ENCODE results near the gene CABP4.

The CABP4 gene

DNA sequence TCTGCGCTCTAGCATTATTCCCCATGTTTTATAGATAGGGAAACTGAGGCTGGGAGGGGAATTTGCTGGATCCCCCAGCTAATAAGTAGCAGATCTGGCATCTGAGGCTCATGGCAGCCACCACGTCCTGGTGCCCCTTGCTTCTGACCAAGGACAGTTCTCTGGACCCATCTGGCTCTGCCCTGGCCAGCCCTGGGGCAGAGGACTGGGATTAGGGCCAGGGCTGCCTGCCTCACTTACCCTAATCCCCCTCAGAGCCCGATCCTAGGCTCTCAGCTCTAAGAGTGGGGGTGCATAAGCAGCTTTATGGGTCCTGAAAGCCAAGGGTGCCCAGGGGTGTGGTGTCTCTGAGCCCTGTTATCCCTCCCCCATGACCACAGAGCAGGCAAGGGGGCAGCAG is at the start of gene CABP4:
Gene CABP4, plus strand, starts transcription at position 301 of the 400 bp plus-strand sequence. Its CDS starts 70 bp downstream, at position 371.
- no peak within 1 kb of the TSS for H3K4me3 ChIP-seq (replicated peaks in 1 of 2; ENCODE audit: low read depth in 2 of 2, low read length in 2 of 2)
- TF ChIP-seq, protein P1, sequence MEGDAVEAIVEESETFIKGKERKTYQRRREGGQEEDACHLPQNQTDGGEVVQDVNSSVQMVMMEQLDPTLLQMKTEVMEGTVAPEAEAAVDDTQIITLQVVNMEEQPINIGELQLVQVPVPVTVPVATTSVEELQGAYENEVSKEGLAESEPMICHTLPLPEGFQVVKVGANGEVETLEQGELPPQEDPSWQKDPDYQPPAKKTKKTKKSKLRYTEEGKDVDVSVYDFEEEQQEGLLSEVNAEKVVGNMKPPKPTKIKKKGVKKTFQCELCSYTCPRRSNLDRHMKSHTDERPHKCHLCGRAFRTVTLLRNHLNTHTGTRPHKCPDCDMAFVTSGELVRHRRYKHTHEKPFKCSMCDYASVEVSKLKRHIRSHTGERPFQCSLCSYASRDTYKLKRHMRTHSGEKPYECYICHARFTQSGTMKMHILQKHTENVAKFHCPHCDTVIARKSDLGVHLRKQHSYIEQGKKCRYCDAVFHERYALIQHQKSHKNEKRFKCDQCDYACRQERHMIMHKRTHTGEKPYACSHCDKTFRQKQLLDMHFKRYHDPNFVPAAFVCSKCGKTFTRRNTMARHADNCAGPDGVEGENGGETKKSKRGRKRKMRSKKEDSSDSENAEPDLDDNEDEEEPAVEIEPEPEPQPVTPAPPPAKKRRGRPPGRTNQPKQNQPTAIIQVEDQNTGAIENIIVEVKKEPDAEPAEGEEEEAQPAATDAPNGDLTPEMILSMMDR (IDR thresholded peaks at IDR 0.05; ENCODE audit: low read depth, low read length), result no peak
- no peak for DNase-seq (ENCODE audit: low read depth in 2 of 2)

DNA sequence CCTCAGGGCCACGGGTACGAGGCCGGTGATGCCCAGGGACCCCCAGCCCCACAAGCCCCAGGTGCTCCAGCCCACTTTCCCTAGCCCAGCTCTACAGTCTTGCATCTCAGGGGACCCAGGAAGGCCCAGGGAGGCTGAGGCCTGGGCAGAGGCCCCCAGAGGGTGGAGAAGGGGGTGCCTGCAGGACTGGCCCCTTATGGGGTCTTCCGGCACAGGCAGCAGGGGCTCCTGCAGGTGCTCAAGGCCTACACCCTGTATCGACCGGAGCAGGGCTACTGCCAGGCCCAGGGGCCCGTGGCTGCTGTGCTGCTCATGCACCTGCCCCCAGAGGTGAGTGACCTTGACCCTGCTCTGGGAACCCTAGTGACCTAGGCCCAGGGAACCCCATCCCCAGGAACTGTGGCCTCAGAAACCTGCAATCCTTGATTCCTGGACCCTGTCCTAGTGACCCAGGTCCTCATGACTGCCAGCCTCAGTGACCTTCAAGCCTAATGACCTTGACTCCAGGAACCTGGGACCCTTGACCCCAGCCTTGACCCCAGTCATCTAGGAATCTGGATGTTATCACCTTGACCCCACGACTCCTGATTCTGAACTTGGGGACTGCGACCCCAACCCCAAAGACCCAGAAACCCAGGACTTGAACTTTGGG is 49.3 kb upstream of the CABP4 start:
- no peak overlapping the region for H3K4me3 ChIP-seq (replicated peaks in 1 of 2; ENCODE audit: low read depth in 2 of 2, low read length in 2 of 2)
- TF ChIP-seq, protein P1 (IDR thresholded peaks at IDR 0.05; ENCODE audit: low read depth, low read length), result no peak
- no peak for DNase-seq (ENCODE audit: low read depth in 2 of 2)

DNA sequence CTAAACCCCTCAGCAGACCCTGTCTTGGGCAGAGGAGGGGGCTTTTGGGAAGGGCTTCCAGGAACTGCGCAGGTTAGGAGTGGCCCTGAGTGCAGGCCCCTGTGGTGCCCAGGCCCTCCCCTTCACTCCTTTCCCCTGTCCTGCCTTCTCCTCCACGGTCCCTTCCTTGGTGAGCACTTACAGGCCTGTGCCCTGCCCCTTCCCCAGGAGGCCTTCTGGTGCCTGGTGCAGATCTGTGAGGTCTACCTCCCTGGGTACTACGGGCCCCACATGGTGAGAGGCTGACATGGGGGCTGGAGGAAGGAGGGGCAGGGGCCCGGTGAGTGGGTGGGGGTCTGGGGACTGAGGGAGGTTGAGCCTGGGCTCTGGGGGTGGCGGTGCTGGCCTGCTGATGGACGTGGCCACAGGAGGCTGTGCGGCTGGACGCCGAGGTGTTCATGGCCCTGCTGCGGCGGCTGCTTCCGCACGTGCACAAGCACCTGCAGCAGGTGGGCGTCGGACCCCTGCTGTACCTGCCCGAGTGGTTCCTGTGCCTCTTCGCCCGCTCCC is 48.7 kb upstream of the CABP4 start:
- TF ChIP-seq, protein P1 (IDR thresholded peaks at IDR 0.05; ENCODE audit: low read depth, low read length), result no peak
- H3K4me3 ChIP-seq (replicated peaks in 1 of 2; ENCODE audit: low read depth in 2 of 2, low read length in 2 of 2), result no peak overlapping the region
- no peak for DNase-seq (ENCODE audit: low read depth in 2 of 2)

DNA sequence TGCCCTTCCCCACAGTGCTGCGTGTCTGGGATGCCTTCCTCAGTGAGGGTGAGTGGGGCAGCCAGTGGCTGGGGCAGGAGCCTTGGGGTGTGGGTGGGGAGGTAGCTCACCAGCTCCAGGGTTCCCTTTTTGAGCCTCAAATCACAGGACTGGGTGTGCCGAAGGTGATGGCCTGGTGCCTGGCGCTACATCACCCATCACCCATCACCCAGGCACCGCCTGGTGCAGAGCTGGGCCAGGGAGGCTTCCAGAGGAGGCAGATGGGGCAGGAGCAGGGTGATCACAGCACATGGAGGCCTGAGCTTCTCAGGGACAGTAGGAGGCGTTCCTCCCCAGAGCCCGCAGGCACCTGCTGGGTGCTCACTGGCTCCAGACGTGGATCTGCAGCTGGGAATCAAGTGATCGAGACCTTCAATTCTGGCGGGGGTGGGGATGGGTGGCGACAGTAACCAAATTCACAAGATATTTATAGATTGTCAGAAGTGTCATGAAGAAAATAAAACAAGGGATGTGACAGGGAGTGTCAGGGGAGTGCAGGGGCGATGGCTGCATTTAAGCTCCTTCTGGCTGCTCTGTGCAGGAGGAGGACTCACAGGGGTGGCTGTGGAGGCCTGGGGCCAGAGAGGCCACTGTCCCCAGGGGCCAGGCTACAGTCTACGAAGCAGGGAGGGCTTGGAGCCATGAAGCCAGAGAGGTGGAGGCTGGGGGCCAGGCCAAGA is 48.0 kb upstream of the CABP4 start:
- H3K4me3 ChIP-seq (replicated peaks in 1 of 2; ENCODE audit: low read depth in 2 of 2, low read length in 2 of 2), result no peak overlapping the region
- no peak for DNase-seq (ENCODE audit: low read depth in 2 of 2)
- TF ChIP-seq, protein P1 (IDR thresholded peaks at IDR 0.05; ENCODE audit: low read depth, low read length), result no peak

DNA sequence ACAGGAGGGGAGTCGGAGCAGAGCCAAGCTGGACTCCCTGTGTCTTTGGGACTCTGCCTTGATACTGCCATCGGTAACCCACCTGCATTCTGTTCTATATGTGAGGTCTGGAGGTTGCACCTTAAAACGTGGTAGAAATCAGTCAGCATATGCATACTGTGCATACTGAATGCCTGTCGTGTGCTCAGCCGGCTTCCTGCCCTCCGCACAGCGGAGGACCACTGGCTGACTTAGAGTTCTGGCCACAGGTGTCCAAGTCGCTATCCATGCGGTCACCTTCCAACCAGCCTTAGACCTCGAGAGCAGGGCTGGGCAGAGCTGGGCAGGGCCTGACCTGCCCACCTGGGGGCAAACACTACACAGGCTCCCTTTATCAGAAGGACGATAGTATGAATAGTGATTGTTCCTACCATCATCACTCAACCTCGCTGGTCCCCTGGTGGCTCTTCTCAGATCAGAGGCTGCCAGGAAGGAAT is 47.4 kb upstream of the CABP4 start:
- no peak overlapping the region for H3K4me3 ChIP-seq (replicated peaks in 1 of 2; ENCODE audit: low read depth in 2 of 2, low read length in 2 of 2)
- no peak for DNase-seq (ENCODE audit: low read depth in 2 of 2)
- TF ChIP-seq, protein P1 (IDR thresholded peaks at IDR 0.05; ENCODE audit: low read depth, low read length), result no peak

DNA sequence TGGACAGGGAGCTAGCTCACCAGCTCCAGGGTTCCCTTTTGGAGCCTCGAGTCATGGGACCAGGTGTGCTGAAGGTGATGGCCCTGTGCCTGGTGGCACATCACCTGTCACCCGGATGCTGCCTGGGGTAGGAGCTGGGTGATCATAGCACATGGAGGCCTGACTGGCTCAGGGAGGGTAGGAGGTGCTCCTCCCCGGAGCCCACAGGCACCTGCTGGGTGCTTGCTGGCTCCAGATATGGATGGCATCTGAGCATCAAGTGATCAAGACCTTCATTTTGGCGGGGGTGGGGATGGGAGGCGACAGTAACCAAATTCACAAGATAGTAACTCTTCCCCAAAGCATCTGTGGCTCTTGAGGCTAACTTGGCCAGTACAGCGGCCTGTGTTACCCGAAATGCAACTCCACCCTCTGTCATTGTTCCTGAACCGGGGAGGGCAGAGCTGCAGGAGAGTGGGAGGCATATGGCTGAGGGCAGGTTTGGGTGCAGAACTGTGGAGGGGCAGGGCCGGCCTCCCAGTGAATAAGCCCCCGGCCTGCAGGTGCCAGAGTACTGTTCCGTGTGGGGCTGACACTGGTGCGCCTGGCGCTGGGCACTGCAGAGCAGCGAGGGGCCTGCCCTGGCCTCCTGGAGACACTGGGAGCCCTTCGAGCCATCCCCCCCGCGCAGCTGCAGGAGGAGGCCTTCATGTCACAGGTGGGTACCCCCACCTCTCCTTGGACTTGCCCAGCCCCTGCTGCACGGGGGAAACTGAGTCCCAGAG is 46.5 kb upstream of the CABP4 start:
- no peak for DNase-seq (ENCODE audit: low read depth in 2 of 2)
- no peak overlapping the region for H3K4me3 ChIP-seq (replicated peaks in 1 of 2; ENCODE audit: low read depth in 2 of 2, low read length in 2 of 2)
- TF ChIP-seq, protein P1 (IDR thresholded peaks at IDR 0.05; ENCODE audit: low read depth, low read length), result no peak

Data from cardiac fibroblast (primary cell).